T-helper 1 cell treated with Interleukin-12 subunit alpha and Interleukin-12 subunit beta and Interleukin-4 antibody, amounts not matched to agents 30 μg/mL and 1 μg/mL, for 36 hours (primary cell): ENCODE measurements around the gene TIMM22.
"Not testable (repeated sequence)": the region's sequence is repeated elsewhere in the genome, so short reads cannot be mapped to it uniquely, and the experiment has no call there.

Source experiments
- H3K27ac Mint-ChIP-seq: one replicate; pipeline ENCODE4 v1.8.0; 2021; ENCODE audit warnings: mild to moderate bottlenecking, mixed read lengths
- H3K27me3 Mint-ChIP-seq: one replicate; pipeline ENCODE4 v1.8.0; 2021; ENCODE audit warnings: low read depth, mixed read lengths
- H3K36me3 Mint-ChIP-seq: one replicate; pipeline ENCODE4 v1.8.0; 2021; ENCODE audit warnings: low read depth, mixed read lengths
- H3K4me1 Mint-ChIP-seq: one replicate; pipeline ENCODE4 v1.8.0; 2021; ENCODE audit warnings: low read depth, mixed read lengths
- H3K4me3 Mint-ChIP-seq: one replicate; pipeline ENCODE4 v1.8.0; 2021; ENCODE audit warnings: mild to moderate bottlenecking, moderate library complexity, mixed read lengths
- H3K9me3 Mint-ChIP-seq: one replicate; pipeline ENCODE4 v1.8.0; 2021; ENCODE audit warnings: mixed read lengths

Gene TIMM22

DNA sequence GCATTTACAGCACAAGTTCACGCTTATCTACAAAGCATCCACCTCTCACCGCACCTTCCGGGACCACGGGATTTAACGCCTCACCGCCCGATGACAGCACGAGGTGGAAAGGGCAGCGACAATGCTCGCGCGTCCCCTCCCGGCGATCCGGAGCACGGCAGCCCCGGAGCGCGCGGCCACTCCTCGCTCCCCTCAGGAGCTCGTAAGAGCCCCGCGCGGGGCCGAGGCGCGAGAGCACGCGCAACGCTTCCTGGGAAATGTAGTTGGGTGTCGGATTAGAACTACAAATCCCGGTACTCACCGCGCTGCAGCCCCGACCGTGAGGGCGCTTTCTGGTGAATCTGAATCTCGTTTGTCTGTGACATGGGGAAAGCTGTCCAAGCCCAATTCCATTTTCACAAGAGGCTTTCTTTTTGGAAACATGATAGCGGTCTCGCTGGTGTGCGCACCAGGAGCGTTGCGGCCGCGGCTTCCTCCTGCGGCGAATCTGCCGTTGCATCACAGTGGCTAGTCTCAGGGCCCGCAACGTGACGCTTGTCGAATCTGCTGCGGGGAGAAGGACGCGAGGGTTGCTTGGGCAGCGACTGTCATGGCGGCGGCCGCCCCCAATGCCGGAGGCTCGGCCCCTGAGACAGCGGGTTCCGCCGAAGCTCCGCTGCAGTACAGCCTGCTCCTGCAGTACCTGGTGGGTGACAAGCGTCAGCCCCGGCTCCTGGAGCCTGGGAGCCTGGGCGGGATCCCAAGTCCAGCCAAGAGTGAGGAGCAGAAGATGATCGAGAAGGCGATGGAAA lies at the start of gene TIMM22:
Gene TIMM22, plus strand, starts transcription at position 576 of the 791 bp plus-strand sequence. Its CDS starts 14 bp downstream, at position 590.
- Mint-ChIP-seq H3K27ac (peak within 1 kb of the TSS; percentile 92), H3K27me3 (no peaks in the 10 kb centered on the region), H3K9me3 (peaks cover 30% of the 10 kb centered on the region), H3K4me1 (peaks cover 14% of the 10 kb centered on the region), H3K36me3 (peaks cover 18% of the 10 kb centered on the region), H3K4me3 (peak within 1 kb of the TSS; percentile 93)

DNA sequence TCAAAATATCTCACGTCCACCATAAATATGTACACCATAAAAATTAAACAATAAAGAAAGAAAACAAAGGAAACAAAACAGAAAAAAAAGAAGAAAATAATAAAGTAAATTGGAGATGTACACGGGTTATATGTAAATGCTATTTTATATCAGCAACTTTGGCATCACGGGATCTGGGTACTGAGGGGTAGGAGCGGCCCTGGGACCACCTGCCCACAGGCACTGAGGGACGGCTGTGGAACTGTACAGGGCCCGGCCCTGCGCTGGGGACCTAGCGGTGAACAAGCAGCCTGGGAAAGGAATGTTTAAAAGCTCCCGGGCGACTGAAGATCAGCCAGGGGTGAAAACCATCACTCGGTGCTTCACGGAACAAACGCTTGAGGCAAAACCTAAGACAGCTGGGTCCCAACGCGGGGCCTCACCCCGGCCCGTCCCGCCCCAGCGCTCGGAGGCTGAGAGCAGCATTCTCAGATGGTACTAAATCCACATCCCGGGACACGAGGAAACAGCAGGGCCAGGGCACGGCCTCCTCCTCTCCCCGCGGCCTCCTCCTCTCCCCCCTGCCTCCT lies 48.6 kb upstream of the TIMM22 start:
- Mint-ChIP-seq H3K9me3 (no peaks in the 10 kb centered on the region), H3K36me3 (no peaks in the 10 kb centered on the region), H3K27ac (no peak overlapping the region), H3K4me1 (no peaks in the 10 kb centered on the region), H3K27me3 (peaks cover 12% of the 10 kb centered on the region), H3K4me3 (no peak overlapping the region)

DNA sequence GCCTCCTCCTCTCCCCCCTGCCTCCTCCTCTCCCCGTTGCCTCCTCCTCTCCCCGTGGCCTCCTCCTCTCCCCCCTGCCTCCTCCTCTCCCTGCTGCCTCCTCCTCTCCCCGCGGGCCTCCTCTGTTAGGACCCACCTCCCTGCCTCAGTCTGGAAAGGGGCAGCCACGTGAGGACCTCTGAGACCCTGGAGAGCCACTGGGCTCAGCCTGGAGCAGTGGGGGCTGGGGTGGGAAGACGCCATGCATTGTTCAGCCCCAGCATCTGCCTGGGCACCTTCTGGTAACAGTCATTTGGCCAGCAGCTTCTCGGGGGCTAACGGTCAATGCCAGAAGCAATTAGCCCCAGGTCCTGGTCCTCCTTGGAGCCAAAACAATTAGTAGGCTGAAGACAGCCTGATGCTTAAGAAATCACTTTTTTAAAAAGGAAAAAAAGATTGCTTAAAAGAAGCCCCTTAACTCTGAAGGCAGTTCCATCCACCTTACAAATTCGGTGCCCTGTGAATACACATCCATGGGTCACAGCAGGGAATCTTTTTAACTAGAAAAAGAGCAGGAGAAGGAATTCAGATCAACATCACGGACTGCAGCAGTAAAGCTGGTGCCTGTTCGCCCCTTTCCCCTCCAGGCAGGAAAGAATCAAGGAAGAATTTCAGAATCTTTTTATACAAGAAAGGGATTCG lies 47.2 kb upstream of the TIMM22 start:
- H3K9me3 Mint-ChIP-seq, result no peaks in the 10 kb centered on the region
- H3K27me3 Mint-ChIP-seq, result peaks cover 12% of the 10 kb centered on the region
- H3K27ac Mint-ChIP-seq, result no peak overlapping the region
- no peak overlapping the region for H3K4me3 Mint-ChIP-seq
- H3K4me1 Mint-ChIP-seq, result no peaks in the 10 kb centered on the region
- H3K36me3 Mint-ChIP-seq, result no peaks in the 10 kb centered on the region

DNA sequence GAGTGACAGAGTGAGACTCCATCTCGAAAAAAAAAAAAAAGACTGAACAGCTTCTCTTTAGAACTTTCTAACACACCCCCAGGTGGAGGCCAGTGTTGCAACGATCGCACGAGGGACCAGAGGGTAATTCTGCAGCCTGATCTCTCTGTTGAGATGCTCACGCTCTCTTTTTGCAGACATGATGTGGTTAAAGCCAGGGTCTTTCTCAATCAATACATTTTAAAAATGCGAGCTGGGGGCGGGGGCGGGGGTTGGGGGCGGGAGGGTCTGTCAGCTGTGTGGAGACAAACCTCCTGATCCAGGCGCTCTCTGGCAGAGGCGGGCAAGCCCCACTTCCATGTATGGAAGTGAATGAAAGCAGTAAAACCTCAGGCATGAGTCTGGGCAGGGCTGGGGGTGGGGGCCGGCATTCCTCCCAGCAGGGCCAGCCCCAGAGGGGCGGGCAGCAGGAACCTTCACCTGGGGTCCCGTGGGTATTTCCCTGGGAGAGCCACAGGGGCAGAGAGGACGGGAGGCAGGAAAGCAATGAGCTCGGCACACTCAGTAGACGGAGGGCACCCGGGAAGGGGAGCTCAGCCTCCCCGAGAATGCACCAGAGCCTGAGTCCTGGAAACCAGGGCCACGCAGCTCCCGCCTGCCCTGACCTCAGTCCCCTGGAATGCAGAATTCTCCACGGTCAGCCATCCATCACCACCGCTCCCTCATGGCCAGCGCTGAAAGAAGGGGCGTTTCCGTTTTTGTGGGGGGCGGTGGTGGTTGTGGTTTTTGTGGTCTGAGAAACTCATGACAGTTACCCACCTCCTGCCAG lies 45.4 kb upstream of the TIMM22 start:
- H3K4me1 Mint-ChIP-seq, result no peaks in the 10 kb centered on the region
- no peaks in the 10 kb centered on the region for H3K36me3 Mint-ChIP-seq
- H3K9me3 Mint-ChIP-seq, result no peaks in the 10 kb centered on the region
- H3K27ac Mint-ChIP-seq, result no peak overlapping the region
- no peak overlapping the region for H3K4me3 Mint-ChIP-seq
- peaks cover 12% of the 10 kb centered on the region for H3K27me3 Mint-ChIP-seq

DNA sequence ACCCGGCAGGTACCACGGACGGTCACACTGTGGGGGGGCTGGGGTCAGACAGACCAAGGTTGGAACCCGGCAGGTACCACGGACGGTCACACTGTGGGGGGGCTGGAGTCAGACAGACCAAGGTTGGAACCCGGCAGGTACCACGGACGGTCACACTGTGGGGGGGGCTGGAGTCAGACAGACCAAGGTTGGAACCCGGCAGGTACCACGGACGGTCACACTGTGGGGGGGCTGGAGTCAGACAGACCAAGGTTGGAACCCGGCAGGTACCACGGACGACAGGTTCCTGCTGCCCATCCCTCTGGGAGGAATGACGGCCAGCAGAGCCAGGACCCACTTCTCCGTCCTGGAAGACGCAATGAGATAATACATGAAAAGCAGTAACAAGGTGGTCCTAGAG lies 44.3 kb upstream of the TIMM22 start:
- H3K27me3 Mint-ChIP-seq, result peaks cover 12% of the 10 kb centered on the region
- not testable (repeated sequence) for H3K36me3 Mint-ChIP-seq, H3K4me1 Mint-ChIP-seq, H3K4me3 Mint-ChIP-seq, H3K27ac Mint-ChIP-seq, H3K9me3 Mint-ChIP-seq

DNA sequence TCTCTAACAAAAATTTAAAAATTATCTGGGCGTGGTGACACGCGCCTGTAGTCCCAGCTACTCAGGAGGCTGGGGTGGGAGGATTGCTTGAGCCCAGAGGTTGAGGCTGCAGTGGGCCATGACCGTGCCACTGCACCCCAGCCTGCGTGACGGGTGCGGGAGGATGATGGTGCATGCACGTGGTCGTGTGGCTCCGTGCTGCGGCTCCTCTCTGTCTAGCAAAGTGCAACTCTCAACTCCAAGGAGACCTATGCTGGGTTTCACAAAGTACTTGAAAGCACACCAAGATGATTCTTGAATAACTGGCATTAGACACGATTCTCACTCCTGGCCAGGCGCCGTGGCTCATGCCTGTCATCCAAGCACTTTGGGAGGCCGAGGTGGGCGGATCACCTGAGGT lies 43.2 kb upstream of the TIMM22 start:
- H3K36me3 Mint-ChIP-seq, result no peaks in the 10 kb centered on the region
- peaks cover 12% of the 10 kb centered on the region for H3K27me3 Mint-ChIP-seq
- no peaks in the 10 kb centered on the region for H3K9me3 Mint-ChIP-seq
- no peaks in the 10 kb centered on the region for H3K4me1 Mint-ChIP-seq
- H3K4me3 Mint-ChIP-seq, result no peak overlapping the region
- no peak overlapping the region for H3K27ac Mint-ChIP-seq

DNA sequence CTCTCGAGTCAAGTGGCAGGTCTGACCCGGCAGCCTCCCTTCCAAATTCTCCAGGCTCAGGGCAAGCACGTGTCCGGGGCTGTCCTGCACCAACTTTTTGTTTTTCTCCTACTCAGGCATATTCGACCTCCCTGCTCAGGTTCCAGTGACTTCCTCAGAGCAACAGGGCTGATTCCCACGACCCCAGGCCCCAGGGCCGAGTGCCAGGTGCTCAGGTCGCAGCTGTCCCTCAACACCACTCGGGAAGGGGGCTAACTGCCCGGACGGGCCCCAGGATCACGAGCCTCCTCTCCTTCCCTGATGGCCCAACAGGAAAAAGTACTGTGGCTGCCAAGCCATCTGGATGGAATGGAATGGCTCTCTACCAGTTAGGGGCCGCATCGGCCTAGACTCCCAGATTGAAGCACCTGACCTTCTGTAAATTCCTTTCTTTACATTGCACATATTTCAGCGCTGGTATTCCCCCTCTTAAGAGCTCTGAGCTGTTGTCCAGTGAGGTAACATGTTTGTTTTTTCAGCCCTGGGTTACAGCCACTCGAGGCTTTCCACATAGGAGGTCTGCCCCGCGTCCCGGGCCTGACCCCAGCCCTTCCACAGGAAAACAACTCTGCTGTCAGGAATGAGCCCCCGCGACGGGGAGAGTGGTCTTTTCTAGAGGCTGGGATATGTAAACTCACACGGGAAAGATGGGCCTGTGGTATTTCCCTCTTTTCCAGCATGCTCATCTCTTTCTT lies 42.3 kb upstream of the TIMM22 start:
- H3K4me3 Mint-ChIP-seq, result no peak overlapping the region
- no peaks in the 10 kb centered on the region for H3K36me3 Mint-ChIP-seq
- no peaks in the 10 kb centered on the region for H3K9me3 Mint-ChIP-seq
- H3K27me3 Mint-ChIP-seq, result peaks cover 12% of the 10 kb centered on the region
- no peaks in the 10 kb centered on the region for H3K4me1 Mint-ChIP-seq
- H3K27ac Mint-ChIP-seq, result no peak overlapping the region

DNA sequence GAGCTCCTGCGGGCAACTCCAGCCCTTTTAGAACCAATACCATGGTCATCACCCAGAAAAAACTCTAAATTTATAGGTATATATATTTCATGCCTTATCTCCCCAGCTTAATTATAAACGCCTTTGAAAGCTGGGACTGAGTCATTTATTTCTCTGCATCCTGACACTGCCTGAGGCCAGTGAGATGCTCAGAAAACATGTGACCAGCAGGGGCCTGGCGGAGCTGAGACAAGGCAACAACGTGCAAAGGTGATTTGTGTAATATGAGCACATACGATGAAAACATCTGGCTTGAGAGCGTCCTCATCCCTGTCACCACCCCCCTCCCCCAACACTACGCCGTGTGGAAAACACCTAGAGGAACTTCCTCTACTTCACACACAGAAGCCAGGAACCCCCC lies 40.0 kb upstream of the TIMM22 start:
- Mint-ChIP-seq H3K4me1 (no peaks in the 10 kb centered on the region), H3K27me3 (no peaks in the 10 kb centered on the region), H3K9me3 (no peaks in the 10 kb centered on the region), H3K27ac (no peak overlapping the region), H3K36me3 (no peaks in the 10 kb centered on the region), H3K4me3 (no peak overlapping the region)

DNA sequence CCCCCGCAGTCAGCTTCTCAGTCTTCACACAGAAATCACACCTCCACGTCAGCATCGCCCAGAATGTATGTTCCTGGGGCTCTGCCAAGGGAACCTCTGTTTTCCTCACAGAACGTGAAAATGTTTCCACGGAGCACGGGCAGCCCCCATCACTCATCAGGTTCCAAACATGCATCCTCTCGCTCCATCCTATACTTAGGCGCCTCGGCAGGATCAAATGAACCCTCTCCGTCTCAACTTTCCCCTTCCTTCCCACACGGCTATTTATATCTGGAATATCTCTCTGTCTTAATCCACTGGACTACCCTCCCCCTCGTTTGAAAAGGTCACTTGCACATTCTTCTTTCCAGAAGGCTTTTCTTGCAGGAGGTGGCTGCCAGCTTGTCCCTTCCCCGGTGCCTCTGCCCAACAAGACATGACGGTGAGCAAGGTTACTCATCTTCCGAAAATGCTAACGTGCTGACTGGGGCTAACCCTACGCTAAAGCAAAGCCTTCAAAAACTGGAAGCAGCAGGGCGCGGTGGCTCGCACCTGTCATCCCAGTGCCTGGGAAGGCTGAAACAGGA lies 39.0 kb upstream of the TIMM22 start:
- Mint-ChIP-seq H3K36me3 (no peaks in the 10 kb centered on the region), H3K4me1 (no peaks in the 10 kb centered on the region), H3K4me3 (no peak overlapping the region), H3K27ac (no peak overlapping the region), H3K9me3 (no peaks in the 10 kb centered on the region), H3K27me3 (no peaks in the 10 kb centered on the region)

DNA sequence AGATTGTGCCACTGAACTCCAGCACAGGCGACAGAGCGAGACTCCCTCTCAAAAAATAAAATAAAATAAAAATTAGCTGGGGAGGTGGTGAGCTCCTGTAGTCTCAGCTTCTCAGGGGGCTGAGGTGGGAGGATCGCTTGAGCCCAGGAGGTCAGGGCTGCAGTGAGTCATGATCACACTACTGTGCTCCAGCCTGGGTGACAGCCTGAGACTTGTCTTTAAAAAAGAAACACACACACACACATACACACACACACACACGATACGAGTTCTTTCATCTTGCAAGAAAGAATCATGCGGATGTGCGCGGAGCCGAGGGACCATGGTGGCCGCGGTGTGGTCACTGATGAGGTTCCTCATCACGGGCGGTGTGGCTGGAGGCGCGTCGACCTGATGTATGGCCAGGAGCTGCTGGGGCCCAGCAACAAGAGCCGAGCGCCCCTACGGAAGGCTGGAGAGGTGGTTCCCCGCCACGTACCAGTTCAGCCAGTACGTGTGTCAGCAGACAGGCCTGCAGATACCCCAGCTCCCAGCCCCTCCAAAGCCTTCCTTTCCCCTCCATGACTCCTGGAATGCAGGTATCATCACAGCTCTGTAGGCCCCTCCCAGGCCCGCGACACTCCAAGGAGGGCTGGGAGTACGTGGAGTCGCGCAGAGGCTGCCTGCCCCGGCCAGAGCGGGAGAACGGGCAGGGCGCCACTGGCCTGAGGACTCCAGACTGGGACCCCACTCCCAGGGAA lies 38.0 kb upstream of the TIMM22 start:
- Mint-ChIP-seq H3K27me3 (no peaks in the 10 kb centered on the region), H3K4me1 (no peaks in the 10 kb centered on the region), H3K36me3 (no peaks in the 10 kb centered on the region), H3K4me3 (no peak overlapping the region), H3K9me3 (no peaks in the 10 kb centered on the region), H3K27ac (no peak overlapping the region)

DNA sequence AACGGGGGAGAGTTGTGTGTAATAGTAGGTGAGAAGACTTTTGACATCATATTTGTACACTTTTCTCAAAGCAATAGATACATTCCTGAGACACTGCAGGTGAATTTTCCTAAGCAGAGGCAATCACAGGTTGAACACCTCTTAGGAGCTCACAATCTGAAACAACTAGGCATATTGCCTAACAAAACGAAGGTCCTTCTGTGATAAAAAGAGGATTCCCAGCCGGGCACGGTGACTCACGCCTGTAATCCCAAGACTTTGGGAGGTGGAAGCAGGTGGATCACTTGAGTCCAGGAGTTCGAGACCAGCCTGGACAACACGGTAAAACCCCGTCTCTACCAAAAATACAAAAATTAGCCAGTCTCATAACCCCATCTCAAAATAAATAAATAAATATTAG lies 34.8 kb upstream of the TIMM22 start:
- H3K4me1 Mint-ChIP-seq, result no peaks in the 10 kb centered on the region
- H3K36me3 Mint-ChIP-seq, result no peaks in the 10 kb centered on the region
- no peak overlapping the region for H3K27ac Mint-ChIP-seq
- H3K4me3 Mint-ChIP-seq, result no peak overlapping the region
- no peaks in the 10 kb centered on the region for H3K9me3 Mint-ChIP-seq
- H3K27me3 Mint-ChIP-seq, result no peaks in the 10 kb centered on the region

DNA sequence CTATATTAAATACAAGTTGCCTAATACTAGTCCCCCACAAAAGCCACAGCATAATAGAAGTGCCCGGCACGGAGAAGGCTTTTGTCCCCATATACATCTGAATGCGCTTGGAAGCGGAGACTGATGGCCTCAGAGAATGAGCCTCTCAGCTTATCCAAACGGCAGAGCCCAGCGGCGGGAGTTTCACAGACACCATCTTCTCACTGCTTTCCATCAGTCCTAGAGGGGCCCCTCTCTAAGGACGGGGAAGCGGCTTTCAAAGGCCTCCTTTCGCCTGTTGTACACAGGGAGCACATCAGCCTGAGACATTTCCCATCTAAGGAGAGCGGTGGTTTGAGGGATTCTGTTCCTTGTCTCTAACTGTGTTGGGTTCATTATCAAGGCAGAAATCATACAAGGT lies 34.3 kb upstream of the TIMM22 start:
- Mint-ChIP-seq H3K27me3 (no peaks in the 10 kb centered on the region), H3K9me3 (no peaks in the 10 kb centered on the region), H3K36me3 (no peaks in the 10 kb centered on the region), H3K4me1 (no peaks in the 10 kb centered on the region), H3K27ac (no peak overlapping the region), H3K4me3 (no peak overlapping the region)

DNA sequence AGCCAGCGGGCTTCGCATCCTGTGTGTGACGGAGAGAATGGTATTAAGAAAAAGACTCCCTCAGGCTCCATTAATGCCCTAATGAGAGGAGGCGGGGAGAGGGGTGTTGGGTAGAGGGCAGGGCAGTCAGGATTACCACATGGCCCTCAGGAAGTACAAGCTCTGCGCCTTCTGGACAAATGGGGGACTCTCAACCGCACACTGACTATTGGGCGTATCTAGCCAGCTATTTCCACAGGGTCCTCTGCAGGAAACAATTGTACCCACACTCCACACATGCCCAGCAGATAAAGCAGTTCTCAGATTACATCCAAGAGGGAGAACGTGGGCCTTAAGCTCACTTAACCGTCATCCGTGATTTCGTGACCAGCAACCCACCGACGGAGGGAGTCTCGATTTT lies 32.1 kb upstream of the TIMM22 start:
- Mint-ChIP-seq H3K27me3 (peaks cover 5% of the 10 kb centered on the region), H3K4me1 (no peaks in the 10 kb centered on the region), H3K36me3 (no peaks in the 10 kb centered on the region), H3K4me3 (no peak overlapping the region), H3K9me3 (no peaks in the 10 kb centered on the region), H3K27ac (no peak overlapping the region)
